SK-N-SH (cell line): ENCODE results near the gene CZIB.

ENCODE experiments used
- CHD2 ChIP-seq: fragments of 150-350 bp; IDR thresholded peaks from 2 replicates; pipeline ENCODE4 v1.6.1; 2018; ENCODE audit warnings: low read length; ENCODE audit not compliant: partially characterized antibody
- CTCF ChIP-seq: fragments of 200-600 bp; sonication (generic); IDR thresholded peaks from 2 replicates; pipeline ENCODE4 v1.6.1; 2017; ENCODE audit warnings: antibody characterized with exemption, mild to moderate bottlenecking, moderate library complexity
- EP300 ChIP-seq, 2 experiments: IDR thresholded peaks; 2 replicates each; pipeline versions ENCODE4 v1.4.0 to v1.6.1; 2012; ENCODE audit warnings: borderline replicate concordance in 1 of 2, low read depth in 1 of 2, low read length in 1 of 2
- JUND ChIP-seq: IDR thresholded peaks from 2 replicates; pipeline ENCODE4 v1.4.0; 2012
- POLR2AphosphoS5 ChIP-seq: IDR thresholded peaks from 2 replicates; pipeline ENCODE4 v1.6.1; 2012; ENCODE audit warnings: low read depth, low read length
- RCOR1 ChIP-seq: fragments of 150-350 bp; IDR thresholded peaks from 2 replicates; pipeline ENCODE4 v1.6.1; 2017; ENCODE audit warnings: antibody characterized with exemption, low read length
- SIN3A ChIP-seq: IDR thresholded peaks from 2 replicates; pipeline ENCODE4 v1.6.1; 2012; ENCODE audit warnings: low read depth, mild to moderate bottlenecking, low read length, moderate library complexity, borderline replicate concordance
- TAF1 ChIP-seq: IDR thresholded peaks from 2 replicates; pipeline ENCODE4 v1.6.1; 2012; ENCODE audit warnings: low read depth, mild to moderate bottlenecking, low read length, moderate library complexity, borderline replicate concordance
- TCF12 ChIP-seq: IDR thresholded peaks from 2 replicates; pipeline ENCODE4 v1.4.0; 2012
- TEAD4 ChIP-seq: IDR thresholded peaks from 2 replicates; pipeline ENCODE4 v1.4.0; 2012; ENCODE audit warnings: mild to moderate bottlenecking, borderline replicate concordance; ENCODE audit not compliant: insufficient read depth
- USF2 ChIP-seq: fragments of 150-350 bp; IDR thresholded peaks from 2 replicates; pipeline ENCODE4 v1.6.1; 2017; ENCODE audit warnings: antibody characterized with exemption, low read length, low read depth, borderline replicate concordance
- ZBTB33 ChIP-seq: IDR thresholded peaks from 2 replicates; pipeline ENCODE4 v1.4.0; 2012; ENCODE audit warnings: low read depth, borderline replicate concordance
- TF ChIP-seq, protein P1 (sequence below): fragments of 150-350 bp; IDR thresholded peaks from 2 replicates; pipeline ENCODE4 v1.6.1; 2016; ENCODE audit warnings: mild to moderate bottlenecking, low read depth, low read length

- no peak for TF ChIP-seq CTCF
- TF ChIP-seq CHD2 = no peak
- no peak for TF ChIP-seq JUND
- no peak for TF ChIP-seq USF2
- TF ChIP-seq TAF1 = no peak
- TF ChIP-seq RCOR1 = no peak
- TF ChIP-seq TEAD4 = no peak
- no peak for TF ChIP-seq EP300 (IDR thresholded peaks at IDR 0.05; ENCODE audit: borderline replicate concordance in 1 of 2, low read depth in 1 of 2, low read length in 1 of 2)
- no peak for TF ChIP-seq SIN3A
- no peak for TF ChIP-seq POLR2AphosphoS5
- TF ChIP-seq, protein P1, sequence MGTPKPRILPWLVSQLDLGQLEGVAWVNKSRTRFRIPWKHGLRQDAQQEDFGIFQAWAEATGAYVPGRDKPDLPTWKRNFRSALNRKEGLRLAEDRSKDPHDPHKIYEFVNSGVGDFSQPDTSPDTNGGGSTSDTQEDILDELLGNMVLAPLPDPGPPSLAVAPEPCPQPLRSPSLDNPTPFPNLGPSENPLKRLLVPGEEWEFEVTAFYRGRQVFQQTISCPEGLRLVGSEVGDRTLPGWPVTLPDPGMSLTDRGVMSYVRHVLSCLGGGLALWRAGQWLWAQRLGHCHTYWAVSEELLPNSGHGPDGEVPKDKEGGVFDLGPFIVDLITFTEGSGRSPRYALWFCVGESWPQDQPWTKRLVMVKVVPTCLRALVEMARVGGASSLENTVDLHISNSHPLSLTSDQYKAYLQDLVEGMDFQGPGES = no peak
- TF ChIP-seq TCF12 = no peak
- no peak for TF ChIP-seq ZBTB33
Observed at GRCh38 chr1:53174971-53175913, 45.2 kb downstream of the CZIB start.
